GDM1 (cell line): ENCODE data around the gene KRTAP2-3.

ENCODE experiments used
- DNase-seq: peaks from one replicate; lab custom pipeline; 2025; lab: John Stamatoyannopoulos, UW

KRTAP2-3 gene

DNA sequence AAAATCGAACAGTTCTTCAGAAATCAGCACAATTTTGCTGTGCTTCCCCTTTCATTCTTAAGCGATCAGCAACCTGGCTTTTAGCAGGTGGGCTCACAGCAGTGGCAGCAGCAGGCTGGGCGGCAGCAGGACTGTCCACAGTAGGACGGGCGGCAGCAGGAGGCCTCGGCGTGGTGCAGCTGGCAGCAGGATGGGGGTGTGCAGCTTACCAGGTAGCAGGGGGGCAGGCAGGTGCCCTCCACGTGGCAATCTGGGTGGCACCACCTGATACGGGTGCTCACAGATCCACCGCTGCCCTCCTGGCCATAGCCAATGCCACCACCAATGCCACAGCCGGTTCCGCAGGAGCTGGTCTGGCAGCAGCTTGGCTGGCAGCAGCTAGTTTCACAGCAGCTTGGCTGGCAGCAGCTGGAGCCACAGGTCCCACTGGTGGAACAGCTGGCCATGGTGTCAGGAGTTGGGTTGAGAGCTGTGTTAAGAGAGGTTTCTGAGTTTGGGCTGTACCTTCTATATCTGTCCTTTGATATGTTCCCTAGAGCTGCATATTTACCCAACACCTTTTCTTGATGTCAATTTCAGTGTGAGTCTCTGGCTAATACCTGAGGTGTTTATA is 30.2 kb downstream of the KRTAP2-3 start, which contains the start of gene KRTAP1-4:
Gene KRTAP1-4 (minus strand): TSS at position 563 of the 613 bp plus-strand sequence. CDS start 117 bp downstream, at position 446.
- DNase-seq = no peak

DNA sequence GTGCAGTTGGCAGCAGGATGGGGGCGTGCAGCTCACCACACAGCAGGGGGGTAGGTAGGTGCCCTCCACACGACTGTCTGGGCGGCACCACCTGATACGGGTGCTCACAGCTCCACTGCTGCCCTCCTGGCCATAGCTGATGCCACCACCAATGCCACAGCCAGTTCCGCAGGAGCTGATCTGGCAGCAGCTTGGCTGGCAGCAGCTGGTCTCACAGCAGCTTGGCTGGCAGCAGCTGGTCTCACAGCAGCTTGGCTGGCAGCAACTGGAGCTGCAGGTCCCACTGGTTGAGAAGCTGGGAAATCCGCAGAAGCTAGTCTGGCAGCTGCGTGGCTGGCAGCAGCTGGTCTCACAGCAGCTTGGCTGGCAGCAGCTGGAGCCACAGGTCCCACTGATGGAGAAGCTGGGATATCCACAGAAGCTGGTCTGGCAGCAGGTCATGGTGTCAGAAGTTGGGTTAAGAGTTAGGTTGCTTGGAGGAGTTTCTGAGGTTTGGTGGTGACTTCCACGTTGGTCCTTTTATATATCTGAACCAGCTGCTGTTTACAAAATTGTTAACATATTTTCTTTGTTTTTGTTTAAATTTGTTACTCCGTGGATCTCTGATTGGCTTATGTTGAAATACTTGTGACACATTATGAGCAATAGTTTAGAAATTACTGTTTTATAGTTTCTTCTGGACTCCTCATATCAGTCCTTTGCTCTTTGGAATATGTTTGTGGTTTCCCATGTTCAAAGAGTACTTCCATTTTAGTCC is 33.0 kb downstream of the KRTAP2-3 start, which contains the start of gene KRTAP1-5:
Gene KRTAP1-5 (minus strand): TSS at position 494 of the 757 bp plus-strand sequence. CDS start 53 bp downstream, at position 441.
- no peak for DNase-seq

DNA sequence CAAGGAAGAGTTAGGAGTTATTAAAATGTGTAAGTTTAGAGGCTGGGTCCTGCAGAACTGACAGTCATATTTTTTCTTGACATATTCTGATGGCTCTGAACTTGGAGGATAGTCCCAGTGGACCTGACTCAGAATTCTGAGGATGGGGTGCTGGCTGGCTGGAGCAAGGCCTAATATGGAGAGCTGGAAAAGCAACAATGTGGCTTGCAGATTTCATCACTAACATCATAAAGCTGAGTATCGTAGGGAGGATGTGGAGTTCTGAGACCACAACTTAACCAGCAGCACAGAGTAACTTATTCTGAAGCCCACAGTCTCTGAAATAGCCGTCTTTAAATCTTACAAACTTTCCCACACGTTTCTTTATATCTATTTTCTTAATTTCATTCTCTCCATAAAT is 35.2 kb downstream of the KRTAP2-3 start:
- no peak for DNase-seq

DNA sequence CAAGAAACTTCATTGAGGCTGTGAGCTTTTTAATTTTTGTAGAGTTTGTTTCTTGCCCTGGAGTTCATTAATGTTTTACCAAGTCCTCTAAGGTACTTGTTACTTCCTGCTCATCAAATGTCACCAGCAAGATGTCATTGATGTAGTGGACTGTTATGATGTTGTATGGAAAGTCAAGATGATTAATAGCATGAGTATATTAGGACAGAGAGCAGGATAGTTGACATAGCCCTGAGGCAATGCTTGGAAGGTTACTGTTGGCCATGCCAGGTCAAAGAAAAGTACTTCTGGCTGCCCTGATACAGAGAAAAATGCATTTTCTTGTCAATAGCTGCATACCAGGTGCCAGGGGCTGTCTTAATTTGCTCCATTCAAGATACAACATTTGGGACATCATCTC is 39.6 kb downstream of the KRTAP2-3 start:
- no peak for DNase-seq

DNA sequence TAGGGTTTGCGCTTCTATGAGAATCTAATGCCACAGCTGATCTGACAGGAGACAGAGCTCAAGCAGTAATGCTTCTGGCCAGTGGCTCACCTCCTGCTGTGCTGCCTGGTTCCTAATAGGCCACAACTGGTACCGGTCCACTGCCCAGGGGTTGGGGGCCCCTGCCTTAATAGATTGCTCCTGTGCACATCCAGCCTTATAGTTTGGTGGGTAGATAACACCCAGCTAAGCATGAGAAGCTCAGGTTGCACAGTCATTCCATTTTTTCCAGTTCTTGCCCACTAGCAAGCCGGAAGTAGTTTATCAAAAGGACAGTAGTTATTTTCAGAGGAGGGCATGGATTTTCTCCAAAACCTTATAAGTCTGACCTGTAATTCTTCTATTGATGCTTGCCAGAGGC is 40.5 kb downstream of the KRTAP2-3 start:
- no peak for DNase-seq

DNA sequence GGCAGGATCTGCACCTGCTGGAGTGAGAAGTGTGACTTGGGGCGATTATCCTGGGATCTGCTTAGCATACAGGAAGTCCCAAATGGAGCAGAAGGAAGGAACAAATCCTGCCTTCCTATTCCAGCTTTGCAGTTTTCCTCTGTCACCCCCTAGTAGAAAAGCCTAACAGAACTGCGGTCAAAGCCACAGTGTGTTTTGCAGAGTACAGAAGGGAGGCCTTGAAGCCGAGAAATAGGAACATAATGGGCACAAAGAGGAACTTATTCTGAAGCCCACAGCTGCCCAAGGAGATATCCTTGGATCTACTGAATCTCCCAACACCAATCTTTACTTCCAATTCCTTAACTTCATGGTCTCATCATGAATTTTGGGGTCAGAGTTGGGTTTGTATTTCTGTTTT is 41.4 kb downstream of the KRTAP2-3 start:
- DNase-seq = peak; percentile 36

DNA sequence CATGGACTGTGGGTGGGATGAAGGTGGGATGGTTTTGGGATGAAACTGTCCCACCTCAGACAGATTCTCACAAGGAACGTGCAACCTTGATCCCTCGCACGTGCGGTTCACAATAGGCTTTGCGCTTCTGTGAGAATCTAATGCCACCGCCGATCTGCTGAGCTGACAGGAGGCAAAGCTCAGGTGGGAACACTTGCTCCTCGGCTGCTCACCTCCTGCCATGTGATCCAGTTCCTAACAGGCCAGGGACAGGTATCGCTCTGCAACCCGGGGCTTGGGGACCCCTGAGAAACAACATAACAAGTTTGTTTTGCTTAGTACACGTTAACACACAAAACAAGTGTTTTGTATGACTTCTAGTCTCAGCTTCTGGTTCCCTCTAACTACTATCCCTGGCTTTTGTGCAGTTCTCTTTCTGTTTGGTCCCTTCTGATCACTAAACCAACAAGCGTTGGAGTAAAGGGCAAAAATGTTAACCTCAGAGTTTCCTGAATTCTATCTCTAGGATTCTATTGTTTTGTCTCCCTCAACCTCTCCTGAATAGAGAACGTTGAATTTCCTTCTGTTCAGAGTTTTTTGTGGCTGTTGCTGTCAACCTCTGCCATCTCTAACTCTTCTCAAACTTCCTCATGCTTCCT is 43.2 kb downstream of the KRTAP2-3 start:
- no peak for DNase-seq

DNA sequence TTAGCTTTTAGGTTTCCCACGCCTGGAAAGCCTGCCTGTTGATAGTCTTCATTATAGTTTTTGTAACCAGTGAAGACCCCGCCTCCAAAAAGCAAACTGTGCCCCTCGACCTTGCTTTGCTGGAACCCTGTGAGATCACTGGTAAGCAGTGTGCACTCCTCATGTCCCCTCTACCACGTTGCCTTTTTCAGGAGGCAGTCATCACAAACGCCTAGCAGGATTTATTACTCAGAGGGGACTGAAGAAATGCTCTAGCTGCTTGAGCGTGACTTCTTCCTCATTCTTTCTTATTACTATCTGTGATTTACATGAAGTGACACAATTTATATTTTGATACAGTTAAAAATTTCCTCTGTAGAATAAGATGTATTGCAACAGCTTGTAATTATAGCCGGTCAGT is 44.5 kb downstream of the KRTAP2-3 start:
- no peak for DNase-seq

DNA sequence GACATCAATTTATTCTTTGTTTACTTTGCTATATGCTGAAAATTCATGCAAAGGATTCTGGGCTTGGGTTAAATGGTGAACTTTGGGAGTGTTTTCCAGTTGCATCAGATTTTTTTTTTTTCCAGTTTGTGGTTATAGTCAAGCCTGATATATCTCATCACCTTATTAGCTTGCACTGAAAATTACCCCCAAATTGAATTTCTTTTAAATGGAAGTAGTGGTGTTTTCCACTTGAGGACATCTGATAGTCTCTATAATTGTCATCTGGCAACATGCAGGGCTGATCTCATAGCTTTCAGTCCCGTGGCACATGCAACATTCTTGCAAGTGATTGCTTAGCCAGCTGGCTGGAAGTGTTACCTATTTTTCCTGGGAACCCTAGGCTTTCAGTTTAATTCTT is 46.3 kb downstream of the KRTAP2-3 start:
- DNase-seq = no peak

DNA sequence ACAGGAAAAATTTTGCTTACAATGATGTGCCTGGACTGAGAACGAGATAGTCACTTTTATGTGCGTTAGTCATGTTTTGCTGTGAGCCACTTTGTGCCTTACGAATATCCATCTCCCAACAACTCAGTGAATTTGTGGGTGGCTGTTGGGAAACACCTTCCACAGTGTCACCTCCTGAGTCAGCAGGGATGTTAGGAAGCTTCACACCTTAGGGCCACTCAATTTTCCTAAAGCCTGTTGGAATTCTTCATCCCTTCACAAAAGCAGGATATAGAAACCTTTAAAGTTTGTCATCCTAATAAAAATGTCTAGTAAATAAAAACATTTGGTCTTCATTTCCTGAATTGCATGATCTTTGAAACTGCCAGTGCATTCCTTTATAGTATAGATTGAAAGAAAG is 46.7 kb downstream of the KRTAP2-3 start:
- no peak for DNase-seq

DNA sequence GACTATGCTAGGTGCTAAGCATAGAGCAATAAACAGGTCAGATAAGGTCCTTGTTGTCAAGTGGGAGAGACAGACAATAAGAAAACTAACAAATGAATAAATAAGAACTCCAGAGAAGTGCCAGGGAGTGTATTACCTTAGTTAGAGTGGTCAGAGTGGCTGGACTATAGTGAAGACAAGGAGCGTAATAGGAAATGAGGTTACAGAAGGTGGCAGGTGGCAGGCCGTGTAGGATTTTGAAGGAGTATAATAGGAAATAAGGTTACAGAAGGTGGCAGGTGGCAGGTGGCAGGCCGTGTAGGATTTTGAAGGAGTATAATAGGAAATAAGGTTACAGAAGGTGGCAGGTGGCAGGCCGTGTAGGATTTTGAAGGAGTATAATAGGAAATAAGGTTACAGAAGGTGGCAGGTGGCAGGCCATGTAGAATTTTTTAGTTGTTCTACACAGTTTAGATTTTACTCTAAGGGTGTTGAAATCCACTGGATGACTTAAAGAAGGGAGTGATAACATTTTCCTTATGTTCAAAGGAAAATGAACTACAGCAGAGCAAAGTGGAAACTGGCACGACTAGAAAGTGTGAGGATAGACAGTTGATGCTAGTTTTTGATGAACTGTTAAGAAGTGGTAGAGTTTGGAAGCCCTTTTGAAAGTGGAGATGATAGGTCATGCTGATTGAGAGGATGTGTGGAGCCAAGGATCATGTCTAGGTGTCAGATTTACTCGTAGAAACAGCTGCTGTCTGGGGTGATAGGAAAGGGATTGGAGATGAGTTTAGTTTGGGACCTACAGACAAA is 47.4 kb downstream of the KRTAP2-3 start:
- no peak for DNase-seq

DNA sequence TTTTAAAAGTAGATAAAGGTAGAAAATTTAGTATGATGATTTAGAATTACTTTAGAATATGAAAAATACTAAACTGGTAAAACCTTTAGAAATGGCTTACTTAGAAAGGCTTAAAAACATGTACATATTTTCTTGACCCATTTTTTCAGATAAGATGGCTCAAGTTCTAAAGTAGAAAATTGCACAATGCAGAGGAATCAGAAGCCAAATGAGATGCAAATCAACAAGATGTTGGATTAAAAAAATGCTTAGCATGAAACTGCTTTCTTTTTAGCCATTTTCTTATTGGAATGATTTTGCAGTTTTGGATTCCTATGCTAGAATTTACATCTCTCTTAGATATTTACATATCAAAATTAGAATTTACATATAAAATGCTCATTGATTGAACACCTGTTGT is 49.5 kb downstream of the KRTAP2-3 start:
- DNase-seq = no peak

DNA sequence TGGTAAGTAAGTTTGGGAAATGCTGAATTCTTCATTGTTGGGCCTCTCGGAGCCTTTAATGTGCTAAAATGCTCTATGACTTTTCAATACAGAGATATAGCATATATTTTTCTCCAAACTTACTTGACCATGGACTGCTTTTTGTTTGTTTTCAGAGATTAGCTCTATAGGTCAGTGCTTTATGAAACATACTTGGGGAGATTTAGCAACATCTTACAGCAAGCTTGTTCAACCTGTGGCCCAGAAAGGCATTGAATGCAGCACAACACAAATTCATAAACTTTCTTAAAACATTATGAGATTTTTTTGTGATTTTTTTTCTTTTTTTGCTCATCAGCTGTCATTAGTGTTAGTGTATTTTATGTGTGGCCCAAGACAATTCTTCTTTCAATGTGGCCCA is 50.0 kb downstream of the KRTAP2-3 start:
- no peak for DNase-seq

DNA sequence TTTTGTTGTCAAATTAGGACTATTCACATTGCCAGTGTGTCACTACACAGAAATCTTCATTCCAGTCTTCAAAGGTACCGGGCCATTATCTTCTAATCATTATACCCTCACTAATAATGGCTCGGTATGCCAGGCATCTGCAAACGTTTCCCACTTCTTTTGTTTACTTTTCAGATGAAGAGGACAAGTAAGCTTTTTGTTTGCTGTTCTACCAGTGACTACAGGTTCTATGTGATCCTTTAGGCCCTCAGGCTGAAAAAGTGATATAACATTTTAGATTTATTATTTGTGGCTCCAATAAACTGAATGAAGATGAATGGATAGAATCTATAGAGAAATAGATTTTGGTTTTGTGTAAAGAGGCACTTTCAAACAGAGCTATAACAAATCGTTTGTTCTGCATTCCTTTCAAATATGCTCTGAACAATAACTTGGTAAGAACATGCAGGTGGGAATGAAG is 50.6 kb downstream of the KRTAP2-3 start:
- no peak for DNase-seq
